HCT116 (cell line): ENCODE data around the gene HLA-B. TPM values are rescaled to one million over a fixed set of nuclear protein-coding genes. Genes with fewer than 3 reads are reported as not detected.

Experiments used
- ATAC-seq: fragments of 200-7000 bp; cut with Tn5 transposase; 2 replicates; pipeline ENCODE4 v1.9.1; 2020; ENCODE audit warnings: mild to moderate bottlenecking, moderate library complexity
- BruUV-seq: library from RNA; stranded (reverse); fragments of 400-500 nt; replicated peaks from 2 replicates; lab custom pipeline; 2021; lab: Mats Ljungman, UMichigan
- CTCF ChIA-PET: fragments of 300-600 bp; sonication (Branson Sonifier 250); formaldehyde crosslinking; loops from one replicate; lab custom pipeline; 2021; ENCODE audit warnings: antibody characterized with exemption; lab: Charles Lee
- POLR2A ChIA-PET: fragments of 300-600, 350-600 bp; sonication (Branson Sonifier 250); formaldehyde crosslinking; loops from one replicate; lab custom pipeline; 2021; ENCODE audit warnings: antibody characterized with exemption; lab: Charles Lee
- RAD21 ChIA-PET, 2 experiments: fragments of 300-600 bp; sonication (Branson Sonifier 250); formaldehyde crosslinking; loops; one replicate each; lab custom pipeline; 2023; ENCODE audit warnings: low total read pairs in 2 of 2; ENCODE audit not compliant: uncharacterized antibody in 2 of 2, unreplicated experiment in 2 of 2, low non-redundant PET in 1 of 2; lab: Charles Lee
- DNase-seq: peaks from one replicate; pipeline ENCODE4 v3.0.0-alpha.2; 2010; ENCODE audit warnings: low read depth, low spot score
- H2AFZ ChIP-seq: fragments of 200-600 bp; shearing (Covaris generic), sonication (generic); 2 replicates; pipeline ENCODE4 v1.6.1; 2017; ENCODE audit warnings: low read depth, mixed run types, mixed read lengths, antibody characterized with exemption, low read length; ENCODE audit not compliant: poor library complexity, severe bottlenecking
- H3K27ac ChIP-seq: 2 replicates; pipeline ENCODE4 v1.5.1; 2012; ENCODE audit warnings: low read depth, low read length
- H3K27me3 ChIP-seq: fragments of 200-600 bp; sonication (generic); 2 replicates; pipeline ENCODE4 v1.6.1; 2016; ENCODE audit warnings: mixed run types, low read length, mixed read lengths; ENCODE audit not compliant: insufficient read depth
- H3K36me3 ChIP-seq, 2 experiments: fragments of 200-500 bp in 1 of 2; fragments of 200-600 bp in 1 of 2; sonication (Bioruptor generic) in 1 of 2; sonication (generic) in 1 of 2; 2 replicates each; pipeline versions ENCODE4 v1.5.1 to v1.6.1; 2014 to 2016; ENCODE audit warnings: low read length in 2 of 2, inconsistent platforms in 1 of 2, mixed read lengths in 1 of 2, mixed run types in 1 of 2; ENCODE audit not compliant: insufficient read depth in 2 of 2, control insufficient read depth in 1 of 2
- H3K4me1 ChIP-seq, 2 experiments: fragments of 200-600 bp in 1 of 2; sonication (generic) in 1 of 2; 2 replicates each; pipeline versions ENCODE4 v1.5.1 to v1.6.1; 2012 to 2017; ENCODE audit warnings: low read length in 2 of 2, inconsistent platforms in 1 of 2, mild to moderate bottlenecking in 1 of 2, mixed read lengths in 1 of 2, mixed run types in 1 of 2, moderate library complexity in 1 of 2; ENCODE audit not compliant: insufficient read depth in 2 of 2, control insufficient read depth in 1 of 2
- H3K4me2 ChIP-seq: fragments of 200-600 bp; sonication (generic); 2 replicates; pipeline ENCODE4 v1.6.1; 2017; ENCODE audit warnings: mixed run types, low read length, mixed read lengths
- H3K4me3 ChIP-seq, 2 experiments: fragments of 200-600 bp in 1 of 2; sonication (generic) in 1 of 2; replicated peaks in 1 of 2; 2 replicates each; pipeline ENCODE4 v1.5.1; 2011 to 2016; ENCODE audit warnings: low read length in 2 of 2, control low read depth in 1 of 2, low read depth in 1 of 2, mild to moderate bottlenecking in 1 of 2, mixed read lengths in 1 of 2, mixed run types in 1 of 2
- H3K79me2 ChIP-seq: fragments of 200-600 bp; sonication (generic); 2 replicates; pipeline ENCODE4 v1.6.1; 2017; ENCODE audit warnings: mild to moderate bottlenecking, mixed run types, low read length, moderate library complexity, mixed read lengths; ENCODE audit not compliant: insufficient read depth
- H3K9ac ChIP-seq: fragments of 200-600 bp; sonication (generic); 2 replicates; pipeline ENCODE4 v1.6.1; 2016; ENCODE audit warnings: low read length, mixed read lengths
- H3K9me2 ChIP-seq: fragments of 200-600 bp; sonication (generic), shearing (Covaris generic); 2 replicates; pipeline ENCODE4 v1.6.1; 2017; ENCODE audit warnings: mixed run types, mild to moderate bottlenecking, moderate library complexity; ENCODE audit not compliant: insufficient read depth
- H3K9me3 ChIP-seq, 2 experiments: fragments of 200-500 bp in 1 of 2; fragments of 200-600 bp in 1 of 2; sonication (Bioruptor generic) in 1 of 2; sonication (generic) in 1 of 2; 2 replicates each; pipeline ENCODE4 v1.6.1; 2014 to 2017; ENCODE audit warnings: low read length in 2 of 2, mixed read lengths in 2 of 2, inconsistent platforms in 1 of 2, low read depth in 1 of 2, mild to moderate bottlenecking in 1 of 2, mixed run types in 1 of 2, moderate library complexity in 1 of 2; ENCODE audit not compliant: control insufficient read depth in 1 of 2, insufficient read depth in 1 of 2
- H4K20me1 ChIP-seq: fragments of 200-600 bp; sonication (generic), shearing (Covaris generic); 2 replicates; pipeline ENCODE4 v1.6.1; 2017; ENCODE audit warnings: mixed run types, mild to moderate bottlenecking, moderate library complexity; ENCODE audit not compliant: insufficient read depth
- CEBPB ChIP-seq: IDR thresholded peaks from 2 replicates; pipeline ENCODE4 v1.6.1; 2012; ENCODE audit warnings: low read depth
- EGR1 ChIP-seq: IDR thresholded peaks from 2 replicates; pipeline ENCODE4 v1.6.1; 2012; ENCODE audit warnings: low read depth
- FOSL1 ChIP-seq: IDR thresholded peaks from 2 replicates; pipeline ENCODE4 v1.6.1; 2012; ENCODE audit warnings: low read depth
- JUND ChIP-seq: IDR thresholded peaks from 2 replicates; pipeline ENCODE4 v1.6.1; 2012
- POLR2A ChIP-seq: IDR thresholded peaks from 2 replicates; pipeline ENCODE4 v1.7.0; 2011; ENCODE audit warnings: borderline replicate concordance; ENCODE audit not compliant: insufficient read depth, insufficient read length; ENCODE audit errors: extremely low read depth
- RAD21 ChIP-seq: IDR thresholded peaks from 2 replicates; pipeline ENCODE4 v1.6.1; 2012; ENCODE audit warnings: low read depth, mild to moderate bottlenecking
- TCF7L2 ChIP-seq: IDR thresholded peaks from 2 replicates; pipeline ENCODE4 v1.7.0; 2011; ENCODE audit warnings: borderline replicate concordance, inconsistent platforms; ENCODE audit not compliant: insufficient read depth, insufficient read length; ENCODE audit errors: extremely low read depth
- YY1 ChIP-seq: IDR thresholded peaks from 2 replicates; pipeline ENCODE4 v1.6.1; 2011; ENCODE audit warnings: low read length, low read depth, moderate library complexity, mild to moderate bottlenecking; ENCODE audit not compliant: insufficient replicate concordance; ENCODE audit errors: extremely low read depth
- ZBTB33 ChIP-seq: IDR thresholded peaks from 2 replicates; pipeline ENCODE4 v1.6.1; 2011; ENCODE audit warnings: mild to moderate bottlenecking, low read length, moderate library complexity; ENCODE audit not compliant: insufficient replicate concordance; ENCODE audit errors: extremely low read depth
- ZFX ChIP-seq: fragments of 450-650 bp; IDR thresholded peaks from 2 replicates; pipeline ENCODE4 v1.6.1; 2017
- ZNF274 ChIP-seq: fragments of 200-500 bp; sonication (Bioruptor generic); IDR thresholded peaks from 2 replicates; pipeline ENCODE4 v1.6.1; 2014; ENCODE audit warnings: mild to moderate bottlenecking, low read depth, low read length, inconsistent platforms
- intact Hi-C: fragments of 100-400 bp; cut with micrococcal nuclease; formaldehyde crosslinking; loops from 2 replicates; pipeline ENCODE4 v1.10.0; 2022
- total RNA-seq: library from RNA; stranded (reverse); gene quantifications from one replicate; pipeline ENCODE4 v1.2.1, GENCODE V29; 2021; ENCODE audit not compliant: unreplicated experiment
- TF ChIP-seq, protein P1 (sequence below): IDR thresholded peaks from 2 replicates; pipeline ENCODE4 v1.6.1; 2012
- TF ChIP-seq, protein P2 (sequence below): IDR thresholded peaks from 2 replicates; pipeline ENCODE4 v1.6.1; 2012; ENCODE audit warnings: low read depth

Gene HLA-B
- total RNA-seq, 1 experiment from 2014 or later, result 381 TPM

GRCh38 chr6:31354158-31354863, 2.7 kb downstream of the HLA-B start:
- Histone ChIP-seq H3K9ac (no peak overlapping the region), H4K20me1 (no peaks in the 10 kb centered on the region), H2AFZ (no peak overlapping the region), H3K79me2 (no peaks in the 10 kb centered on the region), H3K27ac (no peak overlapping the region), H3K27me3 (no peaks in the 10 kb centered on the region), H3K36me3 (no peaks in the 10 kb centered on the region; a peak in 2 of 4 replicates), H3K4me3 (no peak overlapping the region), H3K9me2 (no peaks in the 10 kb centered on the region), H3K9me3 (no peaks in the 10 kb centered on the region), H3K4me1 (no peaks in the 10 kb centered on the region), H3K4me2 (no peak overlapping the region)
- BruUV-seq, result no TSS peak
- ChIA-PET POLR2A (interaction anchor here (1.1 kb wide), 1 partner anchor 13 kb away, joined by 3 read pairs; no protein-coding TSS in a partner anchor), CTCF (no interaction called here), RAD21 (no interaction called here)
- TF ChIP-seq POLR2A, result no peak
- intact Hi-C loops, result loop anchor here (5.0 kb wide), 1 partner anchor 87 kb away; no protein-coding TSS in a partner anchor
- DNase-seq, result no peak
- ATAC-seq, result no peak

DNA sequence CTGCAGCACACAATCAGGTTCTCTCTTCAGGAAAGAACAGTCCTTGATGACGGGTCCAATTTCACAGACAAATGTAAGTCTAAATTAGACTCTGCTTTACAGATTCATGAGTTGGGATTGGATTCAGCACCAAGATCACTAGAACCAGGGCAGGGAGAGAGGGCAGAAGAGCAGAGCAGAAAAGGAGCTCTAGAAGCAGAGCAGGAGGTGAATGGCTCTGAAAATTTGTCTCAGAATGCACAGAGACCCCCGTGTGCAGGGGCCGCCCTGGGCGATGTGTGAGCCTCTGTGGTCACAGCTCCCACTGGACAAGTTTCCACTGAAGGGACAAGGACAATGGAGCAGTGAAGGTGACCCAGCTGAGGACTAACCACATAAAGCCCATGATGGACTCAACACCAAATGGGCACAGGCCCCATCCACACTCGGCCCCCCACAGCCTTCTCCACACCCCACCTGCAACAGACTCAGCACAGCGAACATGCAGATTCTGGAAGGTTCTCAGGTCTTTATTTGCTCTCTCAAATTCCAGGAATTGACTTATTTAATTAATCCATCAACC, 3.5 kb downstream of the HLA-B start:
- ATAC-seq, result no peak
- Histone ChIP-seq H3K9me3 (no peaks in the 10 kb centered on the region), H3K9me2 (no peaks in the 10 kb centered on the region), H3K79me2 (no peaks in the 10 kb centered on the region), H2AFZ (no peak overlapping the region), H3K27me3 (no peaks in the 10 kb centered on the region), H3K4me1 (no peaks in the 10 kb centered on the region), H3K9ac (no peak overlapping the region), H3K36me3 (no peaks in the 10 kb centered on the region; a peak in 2 of 4 replicates), H4K20me1 (no peaks in the 10 kb centered on the region), H3K4me3 (no peak overlapping the region), H3K27ac (no peak overlapping the region), H3K4me2 (no peak overlapping the region)
- ChIA-PET CTCF (no interaction called here), POLR2A (interaction anchor here (1.1 kb wide), 1 partner anchor 13 kb away, joined by 3 read pairs; no protein-coding TSS in a partner anchor), RAD21 (no interaction called here)
- no peak for DNase-seq
- no TSS peak for BruUV-seq
- intact Hi-C loops, result loop anchor here (5.0 kb wide), 1 partner anchor 86 kb away; no protein-coding TSS in a partner anchor
- TF ChIP-seq TCF7L2 (no peak), YY1 (no peak), FOSL1 (no peak), CEBPB (no peak), POLR2A (no peak), ZNF274 (no peak), ZFX (no peak), ZBTB33 (no peak), EGR1 (no peak), JUND (no peak), RAD21 (no peak)
- TF ChIP-seq, protein P1, sequence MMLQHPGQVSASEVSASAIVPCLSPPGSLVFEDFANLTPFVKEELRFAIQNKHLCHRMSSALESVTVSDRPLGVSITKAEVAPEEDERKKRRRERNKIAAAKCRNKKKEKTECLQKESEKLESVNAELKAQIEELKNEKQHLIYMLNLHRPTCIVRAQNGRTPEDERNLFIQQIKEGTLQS, result no peak
- TF ChIP-seq, protein P2, sequence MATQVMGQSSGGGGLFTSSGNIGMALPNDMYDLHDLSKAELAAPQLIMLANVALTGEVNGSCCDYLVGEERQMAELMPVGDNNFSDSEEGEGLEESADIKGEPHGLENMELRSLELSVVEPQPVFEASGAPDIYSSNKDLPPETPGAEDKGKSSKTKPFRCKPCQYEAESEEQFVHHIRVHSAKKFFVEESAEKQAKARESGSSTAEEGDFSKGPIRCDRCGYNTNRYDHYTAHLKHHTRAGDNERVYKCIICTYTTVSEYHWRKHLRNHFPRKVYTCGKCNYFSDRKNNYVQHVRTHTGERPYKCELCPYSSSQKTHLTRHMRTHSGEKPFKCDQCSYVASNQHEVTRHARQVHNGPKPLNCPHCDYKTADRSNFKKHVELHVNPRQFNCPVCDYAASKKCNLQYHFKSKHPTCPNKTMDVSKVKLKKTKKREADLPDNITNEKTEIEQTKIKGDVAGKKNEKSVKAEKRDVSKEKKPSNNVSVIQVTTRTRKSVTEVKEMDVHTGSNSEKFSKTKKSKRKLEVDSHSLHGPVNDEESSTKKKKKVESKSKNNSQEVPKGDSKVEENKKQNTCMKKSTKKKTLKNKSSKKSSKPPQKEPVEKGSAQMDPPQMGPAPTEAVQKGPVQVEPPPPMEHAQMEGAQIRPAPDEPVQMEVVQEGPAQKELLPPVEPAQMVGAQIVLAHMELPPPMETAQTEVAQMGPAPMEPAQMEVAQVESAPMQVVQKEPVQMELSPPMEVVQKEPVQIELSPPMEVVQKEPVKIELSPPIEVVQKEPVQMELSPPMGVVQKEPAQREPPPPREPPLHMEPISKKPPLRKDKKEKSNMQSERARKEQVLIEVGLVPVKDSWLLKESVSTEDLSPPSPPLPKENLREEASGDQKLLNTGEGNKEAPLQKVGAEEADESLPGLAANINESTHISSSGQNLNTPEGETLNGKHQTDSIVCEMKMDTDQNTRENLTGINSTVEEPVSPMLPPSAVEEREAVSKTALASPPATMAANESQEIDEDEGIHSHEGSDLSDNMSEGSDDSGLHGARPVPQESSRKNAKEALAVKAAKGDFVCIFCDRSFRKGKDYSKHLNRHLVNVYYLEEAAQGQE, result no peak
